Activated CD8-positive, alpha-beta memory T cell treated with anti-CD3 and anti-CD28 coated beads for 24 hours (primary cell): ENCODE data around the gene GATB.

Source experiments
- DNase-seq: peaks from one replicate; pipeline ENCODE4 v3.0.0-alpha.2; 2020

The GATB gene

GRCh38 chr4:151668689-151669402 is 92.0 kb downstream of the GATB start:
- no peak for DNase-seq

- peak; percentile 5 for DNase-seq
These were observed 93.1 kb downstream of the GATB start for GRCh38 chr4:151667666-151668065.

GRCh38 chr4:151667048-151667447 is 93.8 kb downstream of the GATB start:
- DNase-seq = no peak

- DNase-seq = peak; percentile 28
These were observed 94.3 kb downstream of the GATB start for GRCh38 chr4:151666501-151666900.

GRCh38 chr4:151665785-151666127 is 95.1 kb downstream of the GATB start:
- no peak for DNase-seq

- no peak for DNase-seq
These were observed 95.6 kb downstream of the GATB start for GRCh38 chr4:151665022-151665784.

GRCh38 chr4:151664289-151664688 is 96.5 kb downstream of the GATB start:
- peak; percentile 17 for DNase-seq

- peak; percentile 4 for DNase-seq
These were observed 97.7 kb downstream of the GATB start for GRCh38 chr4:151663109-151663508.

- DNase-seq = no peak
These were observed 98.9 kb downstream of the GATB start for GRCh38 chr4:151661873-151662272.

- DNase-seq = no peak
These were observed 100.1 kb downstream of the GATB start for GRCh38 chr4:151660676-151661075.

GRCh38 chr4:151659601-151660364 is 101.0 kb downstream of the GATB start:
- no peak for DNase-seq

GRCh38 chr4:151658959-151659600 is 101.7 kb downstream of the GATB start:
- DNase-seq = no peak

GRCh38 chr4:151657896-151658295 is 102.9 kb downstream of the GATB start:
- DNase-seq = no peak

- DNase-seq = no peak
These were observed 104.7 kb downstream of the GATB start for GRCh38 chr4:151656058-151656457.

GRCh38 chr4:151653548-151653918 is 107.3 kb downstream of the GATB start:
- no peak for DNase-seq

GRCh38 chr4:151652841-151653547 is 107.8 kb downstream of the GATB start:
- DNase-seq = no peak

GRCh38 chr4:151651496-151651895 is 109.3 kb downstream of the GATB start:
- no peak for DNase-seq

GRCh38 chr4:151649479-151649878 is 111.3 kb downstream of the GATB start:
- no peak for DNase-seq

GRCh38 chr4:151646322-151646721 is 114.5 kb downstream of the GATB start:
- DNase-seq = no peak

GRCh38 chr4:151644622-151645021 is 116.2 kb downstream of the GATB start:
- DNase-seq = no peak

GRCh38 chr4:151643564-151643963 is 117.2 kb downstream of the GATB start:
- no peak for DNase-seq

- DNase-seq = no peak
These were observed 118.8 kb downstream of the GATB start for GRCh38 chr4:151641983-151642382.

GRCh38 chr4:151641167-151641566 is 119.6 kb downstream of the GATB start:
- DNase-seq = no peak
